ENCODE data around the gene DISP2.
A peak's percentile ranks its signal among the peaks of the same experiment; 100 is the strongest.

Gene DISP2

GRCh38 chr15:40365624-40366456 lies 7.8 kb downstream of the DISP2 start:
- no peak for DNase-seq (ENCODE audit: low spot score)

GRCh38 chr15:40366457-40367370 lies 8.7 kb downstream of the DISP2 start:
- DNase-seq (ENCODE audit: low spot score), result no peak

GRCh38 chr15:40367371-40367685 lies 9.3 kb downstream of the DISP2 start:
- DNase-seq (ENCODE audit: low spot score), result no peak

- DNase-seq (ENCODE audit: low spot score), result peak; percentile 95
Measured at GRCh38 chr15:40367686-40368611, 9.9 kb downstream of the DISP2 start.

- DNase-seq (ENCODE audit: low spot score), result no peak
Measured at GRCh38 chr15:40368719-40369473, 10.9 kb downstream of the DISP2 start.

- no peak for DNase-seq (ENCODE audit: low spot score)
Measured at GRCh38 chr15:40369474-40369869, 11.5 kb downstream of the DISP2 start.

GRCh38 chr15:40369971-40370370 lies 12.0 kb downstream of the DISP2 start:
- no peak for DNase-seq (ENCODE audit: low spot score)

- no peak for DNase-seq (ENCODE audit: low spot score)
Measured at GRCh38 chr15:40372981-40373380, 15.0 kb downstream of the DISP2 start.

- no peak for DNase-seq (ENCODE audit: low spot score)
Measured at GRCh38 chr15:40377606-40378005, 19.6 kb downstream of the DISP2 start.

- DNase-seq (ENCODE audit: low spot score), result no peak
Measured at GRCh38 chr15:40379374-40379773, 21.4 kb downstream of the DISP2 start.

- DNase-seq (ENCODE audit: low spot score), result peak; percentile 86
Measured at GRCh38 chr15:40379853-40380252, 21.8 kb downstream of the DISP2 start.

- no peak for DNase-seq (ENCODE audit: low spot score)
Measured at GRCh38 chr15:40380636-40381035, 22.6 kb downstream of the DISP2 start.

GRCh38 chr15:40381818-40382529 lies 24.0 kb downstream of the DISP2 start:
- no peak for DNase-seq (ENCODE audit: low spot score)

GRCh38 chr15:40382580-40383456 lies 24.8 kb downstream of the DISP2 start, which contains the start of gene KNSTRN:
Gene KNSTRN, plus strand, starts transcription at chr15:40382721. Its CDS starts 115 bp downstream, at chr15:40382836.
- DNase-seq (ENCODE audit: low spot score), result peak; percentile 93

GRCh38 chr15:40386480-40386879 lies 28.5 kb downstream of the DISP2 start:
- no peak for DNase-seq (ENCODE audit: low spot score)

GRCh38 chr15:40388941-40389823 lies 31.2 kb downstream of the DISP2 start:
- DNase-seq (ENCODE audit: low spot score), result no peak

GRCh38 chr15:40389824-40390595 lies 32.0 kb downstream of the DISP2 start:
- no peak for DNase-seq (ENCODE audit: low spot score)
